Activated gamma-delta T cell treated with anti-CD3 and anti-CD28 coated beads, Interleukin-2, amount 50 U/mL, for 16 hours (primary cell): ENCODE data around the gene DLGAP4.
"Not testable (repeated sequence)": the region's sequence is repeated elsewhere in the genome, so short reads cannot be mapped to it uniquely, and the experiment has no call there.

Source experiments
- DNase-seq: peaks from one replicate; pipeline ENCODE4 v3.0.0-alpha.2; 2020; ENCODE audit warnings: low read depth

The DLGAP4 gene

GRCh38 chr20:36501367-36502006 lies 195.3 kb downstream of the DLGAP4 start:
- DNase-seq: no peak

GRCh38 chr20:36504295-36504694 lies 198.2 kb downstream of the DLGAP4 start:
- no peak for DNase-seq

- no peak for DNase-seq
Observed at GRCh38 chr20:36506253-36506652, 200.1 kb downstream of the DLGAP4 start.

GRCh38 chr20:36507746-36508145 lies 201.6 kb downstream of the DLGAP4 start:
- DNase-seq: no peak

GRCh38 chr20:36519012-36519719 lies 213.0 kb downstream of the DLGAP4 start:
- no peak for DNase-seq

GRCh38 chr20:36519944-36520343 lies 213.8 kb downstream of the DLGAP4 start:
- DNase-seq: no peak

- DNase-seq: no peak
Observed at GRCh38 chr20:36521526-36521925, 215.4 kb downstream of the DLGAP4 start.

GRCh38 chr20:36522412-36522811 lies 216.3 kb downstream of the DLGAP4 start:
- DNase-seq: not testable (repeated sequence)

GRCh38 chr20:36523341-36523740 lies 217.2 kb downstream of the DLGAP4 start:
- no peak for DNase-seq

- DNase-seq: no peak
Observed at GRCh38 chr20:36525620-36526365, 219.7 kb downstream of the DLGAP4 start.

GRCh38 chr20:36526521-36527011 lies 220.4 kb downstream of the DLGAP4 start:
- DNase-seq: no peak

GRCh38 chr20:36527331-36528125 lies 221.4 kb downstream of the DLGAP4 start:
- DNase-seq: no peak

- no peak for DNase-seq
Observed at GRCh38 chr20:36528176-36528874, 222.2 kb downstream of the DLGAP4 start.

- no peak for DNase-seq
Observed at GRCh38 chr20:36528875-36529417, 222.8 kb downstream of the DLGAP4 start.

- no peak for DNase-seq
Observed at GRCh38 chr20:36532388-36532787, 226.2 kb downstream of the DLGAP4 start.

- no peak for DNase-seq
Observed at GRCh38 chr20:36532822-36533221, 226.7 kb downstream of the DLGAP4 start.

GRCh38 chr20:36538026-36538722 lies 232.0 kb downstream of the DLGAP4 start:
- no peak for DNase-seq

GRCh38 chr20:36540551-36541211 lies 234.5 kb downstream of the DLGAP4 start:
- no peak for DNase-seq

- no peak for DNase-seq
Observed at GRCh38 chr20:36541227-36541767, 235.2 kb downstream of the DLGAP4 start, which contains the start of gene MYL9. Gene MYL9 (plus strand): TSS chr20:36541519. CDS start chr20:36544885, 3,366 bp downstream.
